HepG2 (cell line): ENCODE results near the gene PPM1H. TPM values are rescaled to one million over a fixed set of nuclear protein-coding genes. Genes with fewer than 3 reads are reported as not detected.

ENCODE experiments used
- ARID2 ChIP-seq: sonication (generic); formaldehyde crosslinking; IDR thresholded peaks from 2 replicates; pipeline ENCODE4 v1.8.1; 2022; ENCODE audit warnings: mild to moderate bottlenecking, missing genetic modification reagents, borderline replicate concordance
- ASH2L ChIP-seq: fragments of 300-600, 200-600 bp; sonication (generic); IDR thresholded peaks from 2 replicates; pipeline ENCODE4 v1.7.0; 2017; ENCODE audit warnings: low read depth, mild to moderate bottlenecking, moderate library complexity, mixed read lengths, low read length; ENCODE audit not compliant: insufficient read length
- CREB1 ChIP-seq, 2 experiments: fragments of 450-650 bp in 1 of 2; IDR thresholded peaks; 2 replicates each; pipeline ENCODE4 v1.6.1; 2016 to 2017; ENCODE audit warnings: control low read depth in 1 of 2, mild to moderate bottlenecking in 1 of 2, missing compliant biosample characterization in 1 of 2, missing genetic modification characterization in 1 of 2
- FOXA3 ChIP-seq: IDR thresholded peaks from 2 replicates; pipeline ENCODE4 v1.6.1; 2016; ENCODE audit warnings: missing genetic modification reagents, missing compliant biosample characterization
- FOXK1 ChIP-seq: sonication (generic); formaldehyde crosslinking; IDR thresholded peaks from 2 replicates; pipeline ENCODE4 v1.4.0; 2020; ENCODE audit warnings: low read depth, missing genetic modification reagents, borderline replicate concordance
- GATAD2A ChIP-seq: IDR thresholded peaks from 2 replicates; pipeline ENCODE4 v1.6.1; 2016
- HMG20A ChIP-seq: IDR thresholded peaks from 2 replicates; pipeline ENCODE4 v1.6.1; 2016; ENCODE audit warnings: borderline replicate concordance
- HNF4A ChIP-seq: sonication (generic); formaldehyde crosslinking; IDR thresholded peaks from 2 replicates; pipeline ENCODE4 v1.4.0; 2020; ENCODE audit warnings: missing genetic modification reagents
- KAT7 ChIP-seq: IDR thresholded peaks from 2 replicates; pipeline ENCODE4 v1.6.1; 2018; ENCODE audit warnings: borderline replicate concordance, missing compliant biosample characterization
- MAFK ChIP-seq, 2 experiments: IDR thresholded peaks in 1 of 2; conservative IDR thresholded peaks in 1 of 2; 2 replicates each; pipeline ENCODE4 v1.6.1; 2011; ENCODE audit warnings: improper control_type of control experiment in 2 of 2, low read length in 2 of 2
- NCOA2 ChIP-seq: sonication (generic); formaldehyde crosslinking; IDR thresholded peaks from 2 replicates; pipeline ENCODE4 v1.8.0; 2022; ENCODE audit warnings: inconsistent platforms
- NFIC ChIP-seq: IDR thresholded peaks from 2 replicates; pipeline ENCODE4 v1.6.1; 2012; ENCODE audit warnings: mild to moderate bottlenecking, low read length, inconsistent platforms
- NFRKB ChIP-seq: fragments of 450-650 bp; IDR thresholded peaks from 2 replicates; pipeline ENCODE4 v1.6.1; 2017
- NR2F1 ChIP-seq, 2 experiments: fragments of 450-650 bp in 1 of 2; formaldehyde crosslinking in 1 of 2; IDR thresholded peaks; 2 replicates each; pipeline versions ENCODE4 v1.5.0 to v1.6.1; 2016 to 2020; ENCODE audit warnings: mild to moderate bottlenecking in 1 of 2, missing compliant biosample characterization in 1 of 2, missing genetic modification reagents in 1 of 2, moderate library complexity in 1 of 2
- PAX8 ChIP-seq: sonication (generic); formaldehyde crosslinking; IDR thresholded peaks from 2 replicates; pipeline ENCODE4 v1.8.0; 2022; ENCODE audit warnings: mild to moderate bottlenecking, missing genetic modification reagents, borderline replicate concordance
- RBM39 ChIP-seq: fragments of 200-400 bp; formaldehyde crosslinking; IDR thresholded peaks from one replicate; pipeline ENCODE4 v1.6.1; 2018; ENCODE audit warnings: antibody characterized with exemption, mild to moderate bottlenecking, low read depth, low read length; ENCODE audit not compliant: poor library complexity, severe bottlenecking
- REXO4 ChIP-seq: sonication (generic); formaldehyde crosslinking; IDR thresholded peaks from 2 replicates; pipeline ENCODE4 v1.8.0; 2022; ENCODE audit warnings: missing genetic modification reagents, mild to moderate bottlenecking, borderline replicate concordance
- SOX6 ChIP-seq, 2 experiments: fragments of 450-650 bp in 1 of 2; sonication (generic) in 1 of 2; formaldehyde crosslinking in 1 of 2; IDR thresholded peaks; 2 replicates each; pipeline versions ENCODE4 v1.4.0 to v1.6.1; 2017 to 2020; ENCODE audit warnings: antibody characterized with exemption in 1 of 2, mild to moderate bottlenecking in 1 of 2, missing genetic modification reagents in 1 of 2
- SP5 ChIP-seq: IDR thresholded peaks from 2 replicates; pipeline ENCODE4 v1.6.1; 2016; ENCODE audit warnings: low read depth, borderline replicate concordance
- STAG1 ChIP-seq: sonication (generic); formaldehyde crosslinking; IDR thresholded peaks from 2 replicates; pipeline ENCODE4 v1.4.0; 2020; ENCODE audit warnings: missing genetic modification reagents
- ZBTB25 ChIP-seq: IDR thresholded peaks from 2 replicates; pipeline ENCODE4 v1.6.1; 2018; ENCODE audit warnings: missing genetic modification reagents
- ZNF17 ChIP-seq: sonication (generic); formaldehyde crosslinking; IDR thresholded peaks from 2 replicates; pipeline ENCODE4 v1.5.0; 2020; ENCODE audit warnings: mild to moderate bottlenecking, missing genetic modification reagents
- ZNF451 ChIP-seq: sonication (generic); formaldehyde crosslinking; IDR thresholded peaks from 2 replicates; pipeline ENCODE4 v1.5.0; 2020; ENCODE audit warnings: mild to moderate bottlenecking, missing genetic modification reagents
- ZNF652 ChIP-seq: IDR thresholded peaks from 2 replicates; pipeline ENCODE4 v1.6.1; 2016; ENCODE audit warnings: low read depth, borderline replicate concordance
- ZNF660 ChIP-seq: sonication (generic); formaldehyde crosslinking; IDR thresholded peaks from 2 replicates; pipeline ENCODE4 v1.5.1; 2020; ENCODE audit warnings: mild to moderate bottlenecking, low read depth, missing genetic modification reagents, borderline replicate concordance
- polyA plus RNA-seq, 8 experiments: library from polyadenylated mRNA; depleted of rRNA in 3 of 8; stranded (reverse) in 7 of 8; unstranded in 1 of 8; fragments of >200 nt; fragmentation: Illumina TruSeq in 4 of 8; extraction: Trizol in 4 of 8; gene quantifications; 2 replicates each; pipeline versions ENCODE4 v1.2.1 to v1.2.3, GENCODE V29; 2011 to 2016; ENCODE audit warnings: low read depth in 4 of 8, missing spikeins in 1 of 8, mixed read lengths in 1 of 8; ENCODE audit not compliant: insufficient read depth in 1 of 8
- total RNA-seq, 5 experiments: library from RNA; depleted of rRNA; stranded (reverse); fragments of >200 nt; fragmentation: Illumina TruSeq; extraction: Trizol; gene quantifications; 2 replicates each; pipeline ENCODE4 v1.2.3, GENCODE V29; 2016; ENCODE audit warnings: low read depth in 1 of 5
- TF ChIP-seq, protein P1 (sequence below): sonication (generic); formaldehyde crosslinking; IDR thresholded peaks from 2 replicates; pipeline ENCODE4 v1.4.0; 2020; ENCODE audit warnings: missing genetic modification reagents, borderline replicate concordance
- TF ChIP-seq, protein P2 (sequence below): sonication (generic); formaldehyde crosslinking; conservative IDR thresholded peaks from 2 replicates; pipeline ENCODE4 v1.4.0; 2020; ENCODE audit warnings: missing genetic modification reagents

Gene PPM1H
- total and polyA plus RNA-seq, 2 of the 13 experiments (the other 11 are each of a cell fraction or from before 2014, with no cell fraction given), result 29.1 to 38.1 TPM

- 0 out of 2 replicates have a peak, but pooled peaks have one; percentile 51 for TF ChIP-seq ZBTB25 (CRISPR knock-in tag)
- peak; percentile 54 for TF ChIP-seq NCOA2
- TF ChIP-seq STAG1 (CRISPR knock-in tag), result no peak
- TF ChIP-seq ZNF17, result no peak
- TF ChIP-seq, protein P1, sequence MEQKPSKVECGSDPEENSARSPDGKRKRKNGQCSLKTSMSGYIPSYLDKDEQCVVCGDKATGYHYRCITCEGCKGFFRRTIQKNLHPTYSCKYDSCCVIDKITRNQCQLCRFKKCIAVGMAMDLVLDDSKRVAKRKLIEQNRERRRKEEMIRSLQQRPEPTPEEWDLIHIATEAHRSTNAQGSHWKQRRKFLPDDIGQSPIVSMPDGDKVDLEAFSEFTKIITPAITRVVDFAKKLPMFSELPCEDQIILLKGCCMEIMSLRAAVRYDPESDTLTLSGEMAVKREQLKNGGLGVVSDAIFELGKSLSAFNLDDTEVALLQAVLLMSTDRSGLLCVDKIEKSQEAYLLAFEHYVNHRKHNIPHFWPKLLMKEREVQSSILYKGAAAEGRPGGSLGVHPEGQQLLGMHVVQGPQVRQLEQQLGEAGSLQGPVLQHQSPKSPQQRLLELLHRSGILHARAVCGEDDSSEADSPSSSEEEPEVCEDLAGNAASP (CRISPR knock-in tag), result 0 out of 2 replicates have a peak, but pooled peaks have one; percentile 23
- TF ChIP-seq ZNF660, result no peak
- TF ChIP-seq ASH2L, result no peak
- TF ChIP-seq NFIC, result peak; percentile 47; the same call in 1 of the 2 replicates
- TF ChIP-seq PAX8 (CRISPR knock-in tag), result no peak
- no peak for TF ChIP-seq ARID2 (CRISPR knock-in tag)
- TF ChIP-seq SOX6 (IDR thresholded peaks at IDR 0.05), result no peak
- TF ChIP-seq SOX6 (CRISPR knock-in tag; IDR thresholded peaks at IDR 0.05), result peak; percentile 77
- no peak for TF ChIP-seq KAT7 (CRISPR knock-in tag)
- TF ChIP-seq REXO4 (CRISPR knock-in tag), result no peak
- TF ChIP-seq HNF4A, result peak; percentile 36
- peak; percentile 71 for TF ChIP-seq FOXA3 (CRISPR knock-in tag)
- no peak for TF ChIP-seq CREB1 (IDR thresholded peaks at IDR 0.05)
- no peak; the same call in 1 of the 2 replicates for TF ChIP-seq CREB1 (CRISPR knock-in tag; IDR thresholded peaks at IDR 0.05)
- peak; percentile 87 for TF ChIP-seq GATAD2A (CRISPR knock-in tag)
- TF ChIP-seq HMG20A (CRISPR knock-in tag), result peak; percentile 46; the same call in 1 of the 2 replicates
- peak in 1 of 2 experiments; percentile 44; a peak in 1 of 4 replicates for TF ChIP-seq NR2F1 (CRISPR knock-in tag; IDR thresholded peaks at IDR 0.05)
- TF ChIP-seq ZNF451 (CRISPR knock-in tag), result no peak
- no peak for TF ChIP-seq RBM39
- TF ChIP-seq, protein P2, sequence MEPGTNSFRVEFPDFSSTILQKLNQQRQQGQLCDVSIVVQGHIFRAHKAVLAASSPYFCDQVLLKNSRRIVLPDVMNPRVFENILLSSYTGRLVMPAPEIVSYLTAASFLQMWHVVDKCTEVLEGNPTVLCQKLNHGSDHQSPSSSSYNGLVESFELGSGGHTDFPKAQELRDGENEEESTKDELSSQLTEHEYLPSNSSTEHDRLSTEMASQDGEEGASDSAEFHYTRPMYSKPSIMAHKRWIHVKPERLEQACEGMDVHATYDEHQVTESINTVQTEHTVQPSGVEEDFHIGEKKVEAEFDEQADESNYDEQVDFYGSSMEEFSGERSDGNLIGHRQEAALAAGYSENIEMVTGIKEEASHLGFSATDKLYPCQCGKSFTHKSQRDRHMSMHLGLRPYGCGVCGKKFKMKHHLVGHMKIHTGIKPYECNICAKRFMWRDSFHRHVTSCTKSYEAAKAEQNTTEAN (CRISPR knock-in tag), result no peak
- TF ChIP-seq NFRKB, result no peak
- TF ChIP-seq SP5 (CRISPR knock-in tag), result no peak
- peak; percentile 77 to 83 for TF ChIP-seq MAFK (conservative IDR thresholded peaks at IDR 0.05 in 1 of 2, IDR thresholded peaks at IDR 0.05 in 1 of 2; ENCODE audit: low read length in 2 of 2)
- peak; percentile 99 for TF ChIP-seq ZNF652
- TF ChIP-seq FOXK1 (CRISPR knock-in tag), result peak; percentile 37; the same call in 1 of the 2 replicates
Observed at GRCh38 chr12:62957233-62957953, 22.4 kb upstream of the PPM1H start (continued).
